ENCODE results near the gene GYS2. TPM values are rescaled to one million over a fixed set of nuclear protein-coding genes. Genes with fewer than 3 reads are reported as not detected.

Gene GYS2
- total RNA-seq, 4 donors from 2014 or later, result not detected

- no peaks in the 10 kb centered on the region for H3K9me3 ChIP-seq
- intact Hi-C loops (cut with DNase I; ENCODE audit: low total_unique reads), result no loop called here
- no peak overlapping the region for H3K4me3 ChIP-seq
- DNase-seq, result no peak
- no peaks in the 10 kb centered on the region for H3K36me3 ChIP-seq
- TF ChIP-seq POLR2A (IDR thresholded peaks at IDR 0.05), result no peak
- TF ChIP-seq, protein P1, sequence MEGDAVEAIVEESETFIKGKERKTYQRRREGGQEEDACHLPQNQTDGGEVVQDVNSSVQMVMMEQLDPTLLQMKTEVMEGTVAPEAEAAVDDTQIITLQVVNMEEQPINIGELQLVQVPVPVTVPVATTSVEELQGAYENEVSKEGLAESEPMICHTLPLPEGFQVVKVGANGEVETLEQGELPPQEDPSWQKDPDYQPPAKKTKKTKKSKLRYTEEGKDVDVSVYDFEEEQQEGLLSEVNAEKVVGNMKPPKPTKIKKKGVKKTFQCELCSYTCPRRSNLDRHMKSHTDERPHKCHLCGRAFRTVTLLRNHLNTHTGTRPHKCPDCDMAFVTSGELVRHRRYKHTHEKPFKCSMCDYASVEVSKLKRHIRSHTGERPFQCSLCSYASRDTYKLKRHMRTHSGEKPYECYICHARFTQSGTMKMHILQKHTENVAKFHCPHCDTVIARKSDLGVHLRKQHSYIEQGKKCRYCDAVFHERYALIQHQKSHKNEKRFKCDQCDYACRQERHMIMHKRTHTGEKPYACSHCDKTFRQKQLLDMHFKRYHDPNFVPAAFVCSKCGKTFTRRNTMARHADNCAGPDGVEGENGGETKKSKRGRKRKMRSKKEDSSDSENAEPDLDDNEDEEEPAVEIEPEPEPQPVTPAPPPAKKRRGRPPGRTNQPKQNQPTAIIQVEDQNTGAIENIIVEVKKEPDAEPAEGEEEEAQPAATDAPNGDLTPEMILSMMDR (IDR thresholded peaks at IDR 0.05), result no peak
- H3K27ac ChIP-seq, result no peak overlapping the region
- no peaks in the 10 kb centered on the region for H3K27me3 ChIP-seq
- no peaks in the 10 kb centered on the region for H3K4me1 ChIP-seq
Observed at GRCh38 chr12:21617030-21617429, 12.4 kb upstream of the GYS2 start.

- no peaks in the 10 kb centered on the region for H3K36me3 ChIP-seq
- no peak overlapping the region for H3K27ac ChIP-seq
- intact Hi-C loops (cut with DNase I; ENCODE audit: low total_unique reads), result no loop called here
- TF ChIP-seq, protein P1 (IDR thresholded peaks at IDR 0.05), result no peak
- no peak for TF ChIP-seq POLR2A (IDR thresholded peaks at IDR 0.05)
- no peak overlapping the region for H3K4me3 ChIP-seq
- no peaks in the 10 kb centered on the region for H3K9me3 ChIP-seq
- H3K4me1 ChIP-seq, result no peaks in the 10 kb centered on the region
- DNase-seq, result no peak
- H3K27me3 ChIP-seq, result no peaks in the 10 kb centered on the region
Observed at GRCh38 chr12:21615431-21615830, 10.8 kb upstream of the GYS2 start.

DNA sequence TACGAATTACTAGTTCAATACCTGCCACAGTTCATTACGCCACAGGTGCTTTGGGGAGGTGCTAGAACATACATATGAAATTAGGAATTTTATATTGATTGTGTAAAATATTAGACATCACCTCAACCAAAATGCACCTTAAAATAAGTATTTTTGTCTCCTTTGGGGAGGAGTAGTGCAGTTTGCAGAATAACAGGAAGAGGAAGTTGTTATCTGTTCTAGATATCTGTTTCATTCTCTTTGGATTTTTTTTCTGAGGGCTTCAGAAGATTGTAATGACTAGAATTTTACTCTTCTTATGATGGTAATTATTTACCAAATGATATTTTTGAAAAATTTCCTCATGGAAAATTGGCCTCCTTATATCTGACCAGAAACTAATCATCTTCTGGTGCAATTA is 9.9 kb upstream of the GYS2 start:
- Histone ChIP-seq H3K4me3 (no peak overlapping the region), H3K36me3 (no peaks in the 10 kb centered on the region), H3K4me1 (no peaks in the 10 kb centered on the region), H3K27me3 (no peaks in the 10 kb centered on the region), H3K27ac (no peak overlapping the region), H3K9me3 (no peaks in the 10 kb centered on the region)
- intact Hi-C loops (cut with DNase I; ENCODE audit: low total_unique reads), result no loop called here
- TF ChIP-seq, protein P1 (IDR thresholded peaks at IDR 0.05), result no peak
- no peak for TF ChIP-seq POLR2A (IDR thresholded peaks at IDR 0.05)
- DNase-seq, result no peak

- Histone ChIP-seq H3K9me3 (no peaks in the 10 kb centered on the region), H3K4me3 (no peak overlapping the region), H3K36me3 (no peaks in the 10 kb centered on the region), H3K27me3 (no peaks in the 10 kb centered on the region), H3K27ac (no peak overlapping the region), H3K4me1 (no peaks in the 10 kb centered on the region)
- DNase-seq, result no peak
- no peak for TF ChIP-seq POLR2A (IDR thresholded peaks at IDR 0.05)
- TF ChIP-seq, protein P1 (IDR thresholded peaks at IDR 0.05), result no peak
- intact Hi-C loops (cut with DNase I; ENCODE audit: low total_unique reads), result no loop called here
Observed at GRCh38 chr12:21613931-21614330, 9.3 kb upstream of the GYS2 start.

DNA sequence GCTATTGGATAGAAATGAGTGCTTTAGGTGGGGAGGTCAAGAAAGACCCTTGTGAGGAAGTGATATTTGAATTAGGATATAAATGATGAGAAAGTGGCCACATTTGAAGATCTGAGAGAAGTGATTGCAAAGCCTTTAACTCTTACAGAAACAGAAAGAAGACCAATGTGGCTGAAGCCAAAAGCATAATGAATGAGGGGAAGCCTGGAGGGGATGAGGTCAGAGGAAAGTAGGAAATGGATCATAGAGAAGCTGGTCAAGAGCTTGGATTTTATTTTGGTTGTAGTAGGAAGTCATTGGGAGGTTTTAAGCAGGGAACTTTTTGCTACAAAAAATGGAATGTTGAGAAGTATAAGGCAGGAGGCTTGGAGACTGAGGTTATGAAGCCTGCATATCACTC is 3.5 kb upstream of the GYS2 start:
- Histone ChIP-seq H3K4me1 (no peaks in the 10 kb centered on the region), H3K9me3 (no peaks in the 10 kb centered on the region), H3K27me3 (no peaks in the 10 kb centered on the region), H3K4me3 (no peak overlapping the region), H3K36me3 (no peaks in the 10 kb centered on the region), H3K27ac (no peak overlapping the region)
- DNase-seq, result no peak
- TF ChIP-seq, protein P1 (IDR thresholded peaks at IDR 0.05), result no peak
- no peak for TF ChIP-seq POLR2A (IDR thresholded peaks at IDR 0.05)
- intact Hi-C loops (cut with DNase I; ENCODE audit: low total_unique reads), result no loop called here

Measured in uterus (tissue), 4 donors.